NB4 (cell line): ENCODE results near the gene TM9SF2.

Source experiments
- DNase-seq: peaks from one replicate; pipeline ENCODE4 v3.0.0; 2010; ENCODE audit warnings: low read depth
- H3K4me3 ChIP-seq: one replicate; pipeline ENCODE4 v1.5.1; 2011; ENCODE audit warnings: mild to moderate bottlenecking, low read depth, low read length, moderate library complexity
- CTCF ChIP-seq: IDR thresholded peaks from one replicate; pipeline ENCODE4 v1.5.1; 2012; ENCODE audit warnings: low read depth, low read length
- MAX ChIP-seq: IDR thresholded peaks from 2 replicates; pipeline ENCODE4 v1.6.1; 2011; ENCODE audit warnings: low read depth, low read length
- MYC ChIP-seq: IDR thresholded peaks from 2 replicates; pipeline ENCODE4 v1.6.1; 2011; ENCODE audit warnings: low read depth, low read length
- POLR2A ChIP-seq: IDR thresholded peaks from 2 replicates; pipeline ENCODE4 v1.6.1; 2011; ENCODE audit warnings: mild to moderate bottlenecking; ENCODE audit not compliant: insufficient read length; ENCODE audit errors: extremely low read depth

TM9SF2 gene

GRCh38 chr13:99472122-99472440 is 29.2 kb upstream of the TM9SF2 start:
- TF ChIP-seq CTCF: no peak
- no peak for TF ChIP-seq POLR2A
- TF ChIP-seq MYC: no peak
- no peak for TF ChIP-seq MAX
- H3K4me3 ChIP-seq: no peak overlapping the region
- no peak for DNase-seq

GRCh38 chr13:99473515-99473914 is 27.8 kb upstream of the TM9SF2 start:
- TF ChIP-seq CTCF (no peak), MYC (no peak), POLR2A (no peak), MAX (no peak)
- DNase-seq: no peak
- no peak overlapping the region for H3K4me3 ChIP-seq

GRCh38 chr13:99476648-99477047 is 24.6 kb upstream of the TM9SF2 start:
- no peak for DNase-seq
- TF ChIP-seq MAX (no peak), CTCF (no peak), POLR2A (no peak), MYC (no peak)
- no peak overlapping the region for H3K4me3 ChIP-seq

- no peak overlapping the region for H3K4me3 ChIP-seq
- TF ChIP-seq MAX (no peak), POLR2A (no peak), CTCF (no peak), MYC (no peak)
- no peak for DNase-seq
These were observed 23.8 kb upstream of the TM9SF2 start for GRCh38 chr13:99477493-99477892.

- no peak for DNase-seq
- no peak overlapping the region for H3K4me3 ChIP-seq
- TF ChIP-seq MYC: no peak
- no peak for TF ChIP-seq CTCF
- TF ChIP-seq MAX: no peak
- no peak for TF ChIP-seq POLR2A
These were observed 19.9 kb upstream of the TM9SF2 start for GRCh38 chr13:99481366-99481765.

- H3K4me3 ChIP-seq: no peak overlapping the region
- DNase-seq: peak; percentile 95
- TF ChIP-seq MYC (peak; percentile 81), POLR2A (no peak), MAX (peak; percentile 67), CTCF (no peak)
These were observed 16.8 kb upstream of the TM9SF2 start for GRCh38 chr13:99484473-99484872.
